Activated CD8-positive, alpha-beta memory T cell treated with anti-CD3 and anti-CD28 coated beads for 24 hours (primary cell): ENCODE data around the gene NCK2.
A peak's percentile ranks its signal among the peaks of the same experiment; 100 is the strongest.

Experiments used
- DNase-seq: peaks from one replicate; pipeline ENCODE4 v3.0.0-alpha.2; 2020

The NCK2 gene

DNA sequence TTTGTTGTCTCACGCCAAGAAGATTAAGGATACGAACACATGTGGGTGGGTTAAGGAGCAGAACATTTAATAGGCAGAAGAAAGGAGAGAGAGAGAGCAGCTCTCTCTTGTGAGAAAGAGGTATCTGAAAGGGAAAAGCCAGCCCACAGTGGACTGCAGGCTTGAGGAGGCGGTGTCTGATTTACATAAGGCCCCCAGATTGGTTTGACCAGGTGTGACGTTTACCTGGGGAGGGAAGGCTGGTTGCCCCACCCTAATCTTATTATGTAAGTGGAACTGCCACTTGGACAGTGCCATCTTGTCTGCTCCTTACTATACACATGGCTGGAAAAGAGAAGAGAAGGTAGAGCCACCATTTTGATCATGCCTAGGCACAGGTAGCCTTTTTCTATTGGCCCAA is 189.2 kb downstream of the NCK2 start:
- DNase-seq: no peak

DNA sequence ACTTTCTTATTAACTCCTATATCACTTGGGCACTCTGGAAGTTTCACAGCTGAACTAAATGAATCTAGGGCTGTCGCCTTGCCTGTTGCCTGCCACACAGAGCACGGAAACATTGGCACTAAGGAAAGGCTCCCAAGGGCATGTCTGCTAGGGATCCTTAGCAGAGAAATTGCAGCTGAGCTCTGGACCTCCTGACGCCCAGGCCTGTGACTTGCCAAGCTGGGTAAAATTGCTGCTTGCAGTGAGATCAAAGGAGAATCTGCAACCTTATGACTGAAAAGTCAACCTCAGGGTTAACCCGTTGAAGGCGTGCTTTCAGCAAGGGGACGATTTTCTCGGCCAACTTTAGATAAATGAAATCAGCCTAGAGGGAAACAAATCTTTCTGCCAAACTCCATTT is 189.8 kb downstream of the NCK2 start:
- DNase-seq: peak; percentile 65

- no peak for DNase-seq
Observed at GRCh38 chr2:105935063-105935462, 190.4 kb downstream of the NCK2 start.

GRCh38 chr2:105936954-105937353 is 192.2 kb downstream of the NCK2 start:
- no peak for DNase-seq

DNA sequence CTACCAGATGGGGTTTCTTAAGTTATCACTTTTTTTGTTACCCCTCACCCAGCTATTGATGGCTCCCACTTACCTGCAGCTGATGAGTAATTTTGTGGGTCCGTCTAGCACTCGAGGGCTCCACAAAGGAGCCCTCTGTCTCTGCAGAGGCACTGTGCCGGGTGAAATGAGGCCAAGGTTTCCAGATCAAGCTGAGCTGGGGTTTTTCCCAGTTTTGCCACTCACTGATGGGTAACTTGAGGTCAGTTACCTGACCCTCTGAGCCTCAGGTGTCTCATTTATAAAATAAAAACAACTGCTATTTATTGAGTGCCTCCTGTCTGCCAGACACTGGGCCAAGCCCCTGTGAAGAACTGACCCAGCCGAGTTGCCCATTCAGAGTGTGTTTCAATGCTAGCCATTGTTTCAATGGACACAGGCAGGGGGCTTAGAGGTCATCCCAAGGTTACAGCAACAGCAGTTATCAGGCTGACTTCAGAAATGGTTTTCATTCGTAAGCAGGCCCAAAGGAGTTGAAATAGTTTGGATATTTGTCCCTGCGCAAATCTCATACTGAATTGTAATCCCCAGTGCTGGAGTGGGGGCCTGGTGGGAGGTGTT is 192.9 kb downstream of the NCK2 start:
- DNase-seq: no peak
